Stimulated activated effector memory CD8-positive, alpha-beta T cell treated with anti-CD3 and anti-CD28 coated beads, Interleukin-12 subunit alpha, Interleukin-12 subunit beta, amount 100 ng/mL, for 72 hours (primary cell): ENCODE data around the gene SPACA7.

ENCODE experiments used
- ATAC-seq: fragments of 150-1000 bp; cut with Tn5 transposase; 2 replicates; pipeline ENCODE4 v1.10.0; 2021
- DNase-seq, 2 donors: peaks; one replicate each; pipeline ENCODE4 v3.0.0; 2021 to 2022; ENCODE audit warnings: low spot score in 2 of 2
- H3K27ac Mint-ChIP-seq: one replicate; pipeline ENCODE4 v1.8.0; 2022; ENCODE audit warnings: mild to moderate bottlenecking, mixed read lengths
- H3K36me3 Mint-ChIP-seq: one replicate; pipeline ENCODE4 v1.8.0; 2022; ENCODE audit warnings: mild to moderate bottlenecking, mixed read lengths
- H3K4me1 Mint-ChIP-seq: one replicate; pipeline ENCODE4 v1.8.0; 2022; ENCODE audit warnings: mixed read lengths
- H3K4me3 Mint-ChIP-seq: one replicate; pipeline ENCODE4 v1.8.0; 2022; ENCODE audit warnings: mild to moderate bottlenecking, mixed read lengths
- H3K9me3 Mint-ChIP-seq: one replicate; pipeline ENCODE4 v1.8.0; 2022; ENCODE audit warnings: mixed read lengths

SPACA7 gene

DNA sequence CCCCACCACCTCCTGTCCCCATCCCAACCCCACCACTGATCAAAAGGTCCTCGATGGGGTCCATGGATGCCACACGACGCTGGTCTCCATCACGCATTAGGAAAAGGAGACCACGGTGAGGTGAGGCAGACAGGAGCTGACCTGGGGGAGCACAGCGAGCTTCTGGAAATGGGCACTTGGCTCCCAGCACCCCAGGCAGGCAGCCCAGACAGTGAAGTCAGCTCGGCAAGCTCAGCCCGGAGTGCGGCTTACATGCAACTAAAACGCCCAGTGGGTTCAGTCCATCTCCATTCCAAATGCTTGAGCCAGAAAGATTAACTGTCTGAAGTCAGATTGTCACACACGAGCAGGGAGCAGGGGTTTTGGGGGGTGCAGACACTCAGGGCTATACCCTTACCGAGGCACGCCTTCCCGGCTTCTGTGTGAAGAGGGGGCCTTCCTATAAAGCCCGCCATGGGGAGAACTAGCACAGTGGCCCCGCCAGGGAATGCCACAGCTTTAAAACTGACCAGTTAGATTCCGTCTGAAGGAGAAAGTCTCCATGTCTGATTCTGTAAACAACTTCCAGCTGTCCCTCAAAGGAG is 79.4 kb downstream of the SPACA7 start:
- H3K36me3 Mint-ChIP-seq: no peaks in the 10 kb centered on the region
- peaks cover 6% of the 10 kb centered on the region for H3K9me3 Mint-ChIP-seq
- no peak overlapping the region for H3K4me3 Mint-ChIP-seq
- DNase-seq: peak in 1 of 2 donors; percentile 23
- no peak overlapping the region for H3K27ac Mint-ChIP-seq
- no peaks in the 10 kb centered on the region for H3K4me1 Mint-ChIP-seq
- no peak for ATAC-seq

DNA sequence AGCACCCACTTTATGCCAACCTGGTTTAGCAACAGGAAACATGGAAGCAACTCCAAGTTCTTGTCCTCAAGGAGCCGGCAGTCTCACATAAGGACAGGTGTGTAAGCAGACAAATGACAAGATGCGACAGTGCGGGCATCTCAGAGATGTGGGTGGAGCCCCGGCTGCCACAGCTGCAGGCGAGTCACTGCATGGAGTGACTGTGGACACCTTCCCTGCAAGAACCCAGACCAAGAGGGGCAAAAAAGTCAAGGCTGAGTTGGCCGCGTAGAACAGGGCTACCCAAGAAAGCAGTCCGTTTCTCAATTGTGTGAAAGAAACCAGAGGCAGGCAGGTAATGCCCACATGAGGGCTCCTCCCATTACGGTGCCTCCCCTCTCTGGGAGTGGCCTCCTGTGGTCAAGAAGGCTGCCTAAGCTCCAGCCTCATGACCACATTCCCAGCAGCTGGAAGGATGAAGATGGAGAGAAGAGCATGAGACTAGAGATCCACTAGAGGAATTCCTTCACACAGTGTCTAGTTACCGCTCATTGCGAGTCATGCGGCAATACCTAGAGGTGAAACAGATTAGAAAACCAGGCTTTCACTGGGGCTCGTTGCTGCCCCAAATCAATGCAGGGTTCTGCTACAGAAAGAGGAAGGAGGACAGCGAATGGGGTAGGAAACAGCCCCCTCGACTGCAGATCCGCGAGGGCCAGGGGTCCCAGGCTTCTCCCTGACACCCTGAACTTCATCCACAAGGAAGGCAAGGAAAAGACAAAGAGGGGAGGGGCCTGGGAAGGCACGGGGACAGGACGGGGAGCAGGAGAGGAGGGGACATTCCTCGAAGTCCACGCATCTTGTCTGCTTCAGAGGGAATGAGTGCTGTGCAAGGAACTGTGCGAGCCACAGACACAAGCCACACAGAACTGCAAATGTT is 80.2 kb downstream of the SPACA7 start:
- Mint-ChIP-seq H3K4me1 (no peaks in the 10 kb centered on the region), H3K9me3 (peaks cover 6% of the 10 kb centered on the region), H3K27ac (no peak overlapping the region), H3K4me3 (no peak overlapping the region), H3K36me3 (no peaks in the 10 kb centered on the region)
- DNase-seq (peak in 1 of 2 donors; percentile 38), ATAC-seq (no peak)

DNA sequence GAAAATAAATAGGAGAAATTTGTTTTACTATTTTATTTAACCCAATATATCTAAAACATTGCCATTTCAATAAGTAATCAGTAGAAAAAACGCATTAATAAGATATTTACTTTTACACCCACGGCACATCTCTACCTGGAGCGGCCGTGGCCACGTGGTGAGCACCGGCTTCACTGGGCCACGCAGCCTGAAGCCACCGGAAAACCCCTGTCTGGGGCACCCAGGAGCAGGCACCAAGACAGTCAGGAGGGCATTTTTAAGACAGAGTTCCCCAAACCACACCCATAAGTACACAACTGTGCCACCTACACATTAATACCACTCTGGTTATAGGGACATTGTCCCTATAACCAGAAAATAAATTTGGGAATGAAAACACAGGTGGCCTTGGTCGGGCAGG is 80.9 kb downstream of the SPACA7 start:
- Mint-ChIP-seq H3K36me3 (no peaks in the 10 kb centered on the region), H3K27ac (no peak overlapping the region), H3K4me1 (no peaks in the 10 kb centered on the region), H3K9me3 (peaks cover 6% of the 10 kb centered on the region), H3K4me3 (no peak overlapping the region)
- ATAC-seq (no peak), DNase-seq (no peak)

DNA sequence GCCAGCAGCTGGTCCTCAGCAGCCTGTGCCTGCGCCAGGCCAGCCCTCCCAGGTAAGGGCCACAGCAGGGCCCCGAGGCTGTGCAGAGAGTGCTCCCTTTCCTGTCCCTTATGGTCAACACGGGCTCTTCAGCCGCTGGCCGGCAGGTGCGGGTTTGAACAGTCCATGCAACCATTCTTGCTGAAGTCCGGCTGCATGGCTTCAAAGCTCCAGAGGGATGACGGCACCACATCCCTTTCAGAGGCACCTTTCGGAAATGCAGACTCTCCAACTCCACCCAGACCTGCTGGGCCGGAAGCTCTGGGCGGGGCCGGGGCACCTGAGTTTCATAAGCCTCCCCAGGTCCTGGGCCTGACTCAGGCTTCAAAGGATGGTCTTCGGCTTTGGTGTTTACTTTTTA is 81.3 kb downstream of the SPACA7 start:
- no peaks in the 10 kb centered on the region for H3K4me1 Mint-ChIP-seq
- H3K4me3 Mint-ChIP-seq: no peak overlapping the region
- H3K36me3 Mint-ChIP-seq: no peaks in the 10 kb centered on the region
- peaks cover 6% of the 10 kb centered on the region for H3K9me3 Mint-ChIP-seq
- ATAC-seq (no peak), DNase-seq (peak in 1 of 2 donors; percentile 28)
- H3K27ac Mint-ChIP-seq: no peak overlapping the region

DNA sequence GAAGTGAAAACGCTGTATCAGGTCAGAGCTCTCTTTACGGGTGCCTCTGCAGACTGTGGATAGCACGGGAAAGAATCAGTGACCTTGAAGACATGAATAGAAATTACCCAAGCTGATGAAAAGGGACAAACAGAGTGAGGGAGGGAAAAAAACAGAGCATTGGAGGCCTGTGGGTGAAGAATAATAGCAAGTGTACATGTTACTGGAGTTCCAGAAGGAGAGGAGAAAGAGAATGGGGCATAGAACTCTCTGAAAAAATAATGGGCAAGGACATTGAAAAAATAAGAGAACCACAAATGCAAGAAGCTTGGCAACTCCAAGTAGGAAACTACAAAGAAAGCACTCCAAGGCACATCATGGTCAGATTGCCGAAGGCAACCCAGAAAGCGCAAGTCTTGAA is 86.3 kb downstream of the SPACA7 start:
- DNase-seq (no peak), ATAC-seq (no peak)
- Mint-ChIP-seq H3K4me3 (no peak overlapping the region), H3K4me1 (no peaks in the 10 kb centered on the region), H3K9me3 (peaks cover 4% of the 10 kb centered on the region), H3K36me3 (no peaks in the 10 kb centered on the region), H3K27ac (no peak overlapping the region)

DNA sequence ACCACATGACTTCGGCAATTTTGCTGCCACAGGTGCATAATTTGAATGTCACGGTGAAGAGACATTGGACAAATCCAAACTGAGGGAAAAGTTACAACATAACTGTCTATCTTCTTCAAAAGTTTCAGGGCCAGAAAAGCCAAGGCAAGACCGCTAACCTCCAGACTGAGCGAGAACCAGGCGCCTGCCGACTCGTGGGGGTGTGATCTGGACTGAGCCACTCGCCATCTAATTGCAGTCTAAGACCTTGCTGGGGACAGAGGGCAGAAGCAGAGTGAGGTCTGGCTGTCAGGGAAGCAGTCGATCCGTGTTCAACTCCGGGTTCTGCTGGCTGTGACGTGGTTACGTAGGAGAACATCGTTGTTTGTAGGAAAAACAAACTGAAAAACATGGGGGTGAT is 88.6 kb downstream of the SPACA7 start:
- ATAC-seq: no peak
- DNase-seq: no peak
- H3K4me3 Mint-ChIP-seq: no peak overlapping the region
- H3K36me3 Mint-ChIP-seq: no peaks in the 10 kb centered on the region
- no peak overlapping the region for H3K27ac Mint-ChIP-seq
- H3K4me1 Mint-ChIP-seq: no peaks in the 10 kb centered on the region
- peaks cover under 1% of the 10 kb centered on the region for H3K9me3 Mint-ChIP-seq

DNA sequence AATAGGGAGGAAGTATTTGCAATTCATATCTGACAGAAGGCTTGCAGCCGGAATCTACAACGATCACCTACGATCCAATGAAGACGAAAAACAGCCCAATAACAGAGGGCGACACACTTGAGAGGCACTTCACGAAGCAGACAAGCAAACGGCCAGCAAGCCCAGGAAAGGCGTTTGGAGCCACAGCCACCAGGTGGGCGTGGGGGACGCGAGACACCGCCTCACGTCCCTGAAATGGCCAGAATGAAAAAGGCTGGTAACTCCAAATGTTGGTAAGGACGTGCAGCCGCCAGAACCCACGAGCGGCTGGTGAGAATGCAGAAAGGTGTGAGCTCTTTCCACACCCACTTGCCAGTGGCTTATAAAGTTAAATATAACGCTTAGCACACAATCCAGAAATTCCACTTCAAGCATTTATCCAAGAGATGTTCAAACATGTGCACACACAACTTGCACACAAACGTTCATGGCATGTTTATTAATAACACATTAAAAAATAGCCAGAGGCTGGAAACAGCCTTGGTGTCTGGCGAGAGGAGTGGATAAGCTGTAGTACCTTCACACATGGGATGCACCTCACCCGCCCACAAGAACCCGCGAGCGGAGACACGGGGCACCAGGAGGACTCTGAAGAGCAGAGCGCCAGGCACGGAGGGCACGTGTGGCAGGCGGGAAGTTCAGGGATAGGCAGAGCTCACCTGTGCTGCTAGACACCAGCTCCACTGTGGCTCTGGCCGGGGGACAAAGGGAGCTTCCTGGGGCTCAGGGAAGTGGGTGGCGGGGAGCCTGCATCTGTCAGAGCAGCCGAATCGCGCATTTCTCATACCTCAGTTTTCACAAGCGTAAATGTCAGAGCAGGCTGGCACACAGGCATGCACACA is 89.3 kb downstream of the SPACA7 start:
- Mint-ChIP-seq H3K9me3 (no peaks in the 10 kb centered on the region), H3K4me3 (no peak overlapping the region), H3K27ac (no peak overlapping the region), H3K36me3 (no peaks in the 10 kb centered on the region), H3K4me1 (no peaks in the 10 kb centered on the region)
- DNase-seq: peak in 1 of 2 donors; percentile 34
- ATAC-seq: no peak

DNA sequence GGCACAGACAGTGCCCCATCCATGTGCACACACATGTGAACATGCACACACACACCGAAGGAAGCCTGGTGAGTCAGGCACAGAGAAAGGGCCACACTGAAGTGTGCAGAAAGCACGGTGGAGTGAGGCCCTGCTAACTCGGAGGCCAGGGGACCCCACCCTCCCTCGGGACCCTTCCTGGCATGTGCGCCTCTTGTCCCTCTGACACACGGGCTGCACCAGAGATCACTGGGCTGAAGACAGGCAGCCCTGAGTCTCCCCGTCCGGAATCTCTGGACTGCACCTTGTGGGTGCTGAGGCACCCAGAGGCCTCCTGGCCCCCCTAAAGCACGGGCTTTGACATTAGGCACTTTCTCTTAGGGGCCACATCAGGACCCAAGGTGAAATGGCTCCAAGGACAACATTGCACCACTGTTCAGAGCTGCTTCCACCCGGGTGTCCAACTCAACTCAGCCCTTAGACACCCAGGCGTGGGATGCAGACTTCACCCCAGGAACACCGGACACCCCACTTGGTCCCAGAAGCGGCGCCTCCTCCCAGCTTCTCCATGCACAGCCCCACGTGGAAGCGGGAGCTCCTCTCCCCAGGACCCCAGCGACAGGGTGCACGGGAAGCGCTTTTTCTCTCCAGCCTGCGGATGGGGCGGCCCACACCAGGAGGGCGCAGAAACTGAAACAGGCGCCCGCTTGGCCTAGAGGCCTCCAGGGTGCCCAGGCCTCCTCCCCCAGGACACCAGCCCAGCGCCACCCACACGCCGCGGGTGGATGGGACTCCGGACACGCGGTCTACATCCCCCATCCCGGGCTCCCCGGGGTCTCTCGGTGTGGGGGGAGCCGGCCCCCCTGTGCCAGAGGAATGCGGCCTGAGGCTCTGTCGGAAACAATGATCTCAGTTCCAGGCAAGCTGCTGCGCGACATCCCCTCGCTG is 90.2 kb downstream of the SPACA7 start:
- no peaks in the 10 kb centered on the region for H3K4me1 Mint-ChIP-seq
- no peak for ATAC-seq

DNA sequence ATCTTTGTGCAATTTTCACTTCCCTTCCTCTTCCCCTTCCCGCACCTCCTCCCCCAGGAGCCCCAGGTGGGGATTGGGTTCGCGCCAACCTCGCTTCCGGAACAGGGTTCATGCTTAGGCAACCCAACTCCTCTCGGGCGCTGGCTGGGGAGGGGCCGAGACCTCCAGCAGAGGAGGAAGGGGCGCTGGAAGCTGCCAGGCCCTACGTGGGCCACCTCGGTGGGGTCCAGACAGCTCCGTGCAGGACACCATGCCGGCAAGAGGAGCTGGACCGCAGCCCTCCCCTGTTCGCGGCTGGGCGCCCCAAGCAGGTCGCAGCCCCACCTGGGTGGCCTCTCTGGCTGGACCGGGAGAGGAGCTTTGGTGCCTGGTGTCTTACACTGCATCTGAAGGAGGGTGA is 91.1 kb downstream of the SPACA7 start:
- H3K4me3 Mint-ChIP-seq: no peak overlapping the region
- DNase-seq (no peak), ATAC-seq (no peak)
- H3K27ac Mint-ChIP-seq: no peak overlapping the region
- H3K9me3 Mint-ChIP-seq: no peaks in the 10 kb centered on the region
- H3K4me1 Mint-ChIP-seq: no peaks in the 10 kb centered on the region
- H3K36me3 Mint-ChIP-seq: no peaks in the 10 kb centered on the region

More for the DNA sequence above, 90.2 kb downstream of the SPACA7 start:
- no peak overlapping the region for H3K27ac Mint-ChIP-seq
- H3K9me3 Mint-ChIP-seq: no peaks in the 10 kb centered on the region
- H3K4me3 Mint-ChIP-seq: no peak overlapping the region
- DNase-seq: peak in 1 of 2 donors; percentile 36
- H3K36me3 Mint-ChIP-seq: no peaks in the 10 kb centered on the region

DNA sequence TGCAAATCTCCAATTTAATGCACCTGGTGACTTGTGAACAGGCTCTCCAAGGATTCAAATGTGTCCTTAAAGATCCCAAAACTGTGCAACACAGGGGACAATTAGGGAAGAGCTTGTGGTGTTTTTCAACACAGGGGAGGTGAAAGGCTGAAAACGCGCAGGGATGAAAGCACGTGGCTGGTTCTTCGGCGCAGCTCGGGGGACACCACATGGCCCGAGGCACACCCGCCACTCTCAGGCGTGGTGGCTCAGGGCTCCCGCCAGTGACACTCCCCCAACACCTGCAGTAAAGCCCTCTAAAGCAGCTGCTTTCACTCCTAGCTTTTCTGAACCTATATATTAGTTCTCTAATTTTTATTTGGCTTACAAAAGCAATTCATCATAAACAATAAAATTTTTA is 91.9 kb downstream of the SPACA7 start:
- no peak overlapping the region for H3K4me3 Mint-ChIP-seq
- no peaks in the 10 kb centered on the region for H3K4me1 Mint-ChIP-seq
- H3K36me3 Mint-ChIP-seq: no peaks in the 10 kb centered on the region
- DNase-seq (no peak), ATAC-seq (no peak)
- no peaks in the 10 kb centered on the region for H3K9me3 Mint-ChIP-seq
- H3K27ac Mint-ChIP-seq: no peak overlapping the region

DNA sequence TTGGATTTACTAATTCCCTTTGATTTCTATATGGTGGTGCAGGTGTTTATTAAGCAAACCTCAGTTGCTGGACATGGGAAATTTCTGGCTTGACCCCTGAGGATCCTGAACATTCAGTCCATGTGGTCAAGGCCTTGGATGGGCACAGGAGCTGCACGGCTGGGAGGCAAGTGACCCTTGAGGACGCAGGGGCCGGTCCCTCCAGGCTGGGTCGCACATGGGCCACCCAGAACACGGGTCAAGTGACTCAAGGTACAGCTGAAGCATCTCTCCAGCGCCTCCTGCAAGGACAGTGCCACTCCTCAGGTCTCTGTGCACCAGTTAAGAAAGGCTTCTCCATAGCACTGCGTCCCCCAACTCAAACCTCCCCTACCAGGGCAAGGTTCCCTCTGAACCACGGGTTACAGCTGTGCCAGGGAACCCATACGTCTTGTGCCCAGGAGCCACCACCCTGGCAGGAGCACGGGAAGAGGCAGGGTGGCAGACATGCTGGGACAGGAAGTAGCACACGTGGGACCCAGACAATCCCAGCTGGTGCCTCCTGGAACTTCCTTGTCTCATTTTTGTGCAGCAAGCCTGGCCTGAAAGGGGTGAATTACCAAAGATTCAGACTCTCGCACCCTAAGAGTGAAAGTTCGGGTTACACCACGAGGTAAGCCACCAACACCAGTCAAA is 93.1 kb downstream of the SPACA7 start:
- H3K27ac Mint-ChIP-seq: no peak overlapping the region
- H3K9me3 Mint-ChIP-seq: no peaks in the 10 kb centered on the region
- no peaks in the 10 kb centered on the region for H3K36me3 Mint-ChIP-seq
- ATAC-seq (peak; percentile 26), DNase-seq (peak in 1 of 2 donors; percentile 23)
- H3K4me3 Mint-ChIP-seq: no peak overlapping the region
- H3K4me1 Mint-ChIP-seq: no peaks in the 10 kb centered on the region

DNA sequence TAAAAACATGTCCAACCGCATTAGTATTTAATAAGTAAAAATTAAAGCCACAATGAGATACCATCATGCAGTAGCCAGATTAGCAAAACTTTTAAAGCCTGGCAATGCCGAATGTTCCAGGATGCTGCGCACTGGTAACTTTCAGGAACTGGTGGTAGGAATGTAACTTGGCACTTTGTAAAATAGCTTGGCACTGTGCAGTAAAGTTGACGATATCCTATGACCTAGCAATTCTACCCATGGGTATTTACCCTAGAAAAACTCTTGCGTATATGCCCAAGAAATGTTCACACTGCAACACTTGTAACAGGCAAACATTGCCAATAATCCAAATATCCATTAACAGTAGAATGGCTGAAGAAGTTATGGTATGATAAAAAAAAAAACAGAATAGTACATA is 97.7 kb downstream of the SPACA7 start:
- ATAC-seq (no peak), DNase-seq (no peak)
- Mint-ChIP-seq H3K27ac (no peak overlapping the region), H3K4me1 (no peaks in the 10 kb centered on the region), H3K9me3 (no peaks in the 10 kb centered on the region), H3K36me3 (no peaks in the 10 kb centered on the region), H3K4me3 (no peak overlapping the region)

DNA sequence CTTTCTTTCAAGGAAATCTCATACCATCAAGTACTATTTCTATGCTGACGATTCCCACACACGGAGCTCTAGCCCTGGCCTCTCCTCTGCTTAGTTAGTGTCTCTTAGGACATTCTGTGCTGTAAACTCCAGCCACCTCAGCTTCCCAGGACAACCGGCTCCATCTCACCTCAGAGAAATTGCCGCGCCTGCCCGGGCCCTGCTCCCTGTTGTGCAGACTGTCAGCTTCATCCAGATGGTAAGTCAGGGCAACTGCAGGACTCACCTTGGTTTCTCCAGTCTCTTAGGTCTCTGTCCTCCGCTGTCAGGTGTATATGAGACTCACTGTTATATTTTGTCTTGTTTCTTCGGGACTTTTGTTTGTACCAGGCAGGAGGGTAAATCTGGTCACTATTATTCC is 98.7 kb downstream of the SPACA7 start:
- no peaks in the 10 kb centered on the region for H3K4me1 Mint-ChIP-seq
- H3K27ac Mint-ChIP-seq: no peak overlapping the region
- no peak for DNase-seq
- ATAC-seq: no peak
- H3K4me3 Mint-ChIP-seq: no peak overlapping the region
- no peaks in the 10 kb centered on the region for H3K9me3 Mint-ChIP-seq
- H3K36me3 Mint-ChIP-seq: no peaks in the 10 kb centered on the region

DNA sequence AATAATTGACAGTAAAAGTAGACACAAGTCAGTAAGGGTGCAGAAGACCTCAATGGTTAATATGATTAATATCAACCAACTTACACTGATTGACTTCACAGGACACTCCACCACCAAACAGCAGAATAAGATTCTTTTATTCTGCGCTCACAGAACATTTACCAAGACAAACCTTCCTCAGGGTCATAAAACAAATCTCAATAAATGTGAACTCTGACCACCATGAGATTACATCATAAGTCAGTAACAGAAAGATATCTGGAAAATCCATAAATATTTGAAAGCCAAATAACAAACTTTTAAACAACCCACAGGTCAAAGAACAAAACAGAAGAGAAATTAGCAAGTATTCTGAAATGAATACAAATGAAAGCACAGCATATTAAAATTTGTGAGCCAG is 99.7 kb downstream of the SPACA7 start:
- Mint-ChIP-seq H3K4me3 (no peak overlapping the region), H3K9me3 (no peaks in the 10 kb centered on the region), H3K27ac (no peak overlapping the region), H3K4me1 (no peaks in the 10 kb centered on the region), H3K36me3 (no peaks in the 10 kb centered on the region)
- no peak for DNase-seq
- ATAC-seq: no peak
